Upper lobe of right lung (tissue), 1 donor: ENCODE measurements around the gene NOL9. TPM values are rescaled to one million over a fixed set of nuclear protein-coding genes. Genes with fewer than 3 reads are reported as not detected.

Experiments
- ATAC-seq: fragments of 200-7000 bp; cut with Tn5 transposase; one replicate; pipeline ENCODE4 v1.9.1; 2020; ENCODE audit warnings: mild to moderate bottlenecking, moderate library complexity
- DNase-seq: peaks from one replicate; pipeline ENCODE4 v3.0.0-alpha.2; 2020
- H3K27ac ChIP-seq: fragments of 200-600 bp; one replicate; pipeline ENCODE4 v1.8.0; 2022
- H3K27me3 ChIP-seq: fragments of 200-600 bp; one replicate; pipeline ENCODE4 v1.8.0; 2022; ENCODE audit warnings: mild to moderate bottlenecking
- H3K36me3 ChIP-seq: fragments of 200-600 bp; one replicate; pipeline ENCODE4 v1.8.0; 2022
- H3K4me1 ChIP-seq: fragments of 200-600 bp; one replicate; pipeline ENCODE4 v1.8.0; 2022
- H3K4me3 ChIP-seq: fragments of 200-600 bp; one replicate; pipeline ENCODE4 v1.8.0; 2022; ENCODE audit warnings: mild to moderate bottlenecking
- H3K9me3 ChIP-seq: fragments of 200-600 bp; one replicate; pipeline ENCODE4 v1.8.0; 2022
- CTCF ChIP-seq: fragments of 200-600 bp; IDR thresholded peaks from one replicate; pipeline ENCODE4 v1.8.0; 2022; ENCODE audit warnings: antibody characterized with exemption
- intact Hi-C: fragments of 100-400 bp; cut with DNase I; formaldehyde crosslinking; loops from one replicate; pipeline ENCODE4 v1.11.0; 2022
- total RNA-seq: library from RNA; stranded (reverse); fragmentation: NEBNext Ultra II Directional; extraction: Animal tissue kit (Norgen Biotek cat#: 25700); gene quantifications from one replicate; pipeline ENCODE4 v1.2.1, GENCODE V29; 2021
- donor health status: DM: no; HTN: yes; CAD: no; lungs with severe emphysema.

Gene NOL9
- total RNA-seq, 1 donor from 2014 or later: 23.6 TPM

GRCh38 chr1:6502000-6502891, 52.1 kb downstream of the NOL9 start:
- no peak for DNase-seq
- H3K9me3 ChIP-seq: no peaks in the 10 kb centered on the region
- no peak for TF ChIP-seq CTCF
- peaks cover 24% of the 10 kb centered on the region for H3K4me1 ChIP-seq
- intact Hi-C loops: no loop called here
- no peaks in the 10 kb centered on the region for H3K27me3 ChIP-seq
- no peak overlapping the region for H3K4me3 ChIP-seq
- peak; percentile 56 for ATAC-seq
- H3K36me3 ChIP-seq: no peaks in the 10 kb centered on the region
- peak overlapping the region; percentile 36 for H3K27ac ChIP-seq

GRCh38 chr1:6501279-6501813, 53.0 kb downstream of the NOL9 start:
- DNase-seq: no peak
- no peaks in the 10 kb centered on the region for H3K36me3 ChIP-seq
- no peak for TF ChIP-seq CTCF
- no peak overlapping the region for H3K4me3 ChIP-seq
- no peak overlapping the region for H3K27ac ChIP-seq
- ATAC-seq: no peak
- intact Hi-C loops: no loop called here
- H3K27me3 ChIP-seq: no peaks in the 10 kb centered on the region
- H3K4me1 ChIP-seq: peaks cover 31% of the 10 kb centered on the region
- no peaks in the 10 kb centered on the region for H3K9me3 ChIP-seq

GRCh38 chr1:6500544-6501278, 53.6 kb downstream of the NOL9 start:
- no peaks in the 10 kb centered on the region for H3K9me3 ChIP-seq
- no peak overlapping the region for H3K27ac ChIP-seq
- ATAC-seq (no peak), DNase-seq (no peak)
- no peaks in the 10 kb centered on the region for H3K36me3 ChIP-seq
- H3K4me1 ChIP-seq: peaks cover 33% of the 10 kb centered on the region
- no peak for TF ChIP-seq CTCF
- H3K27me3 ChIP-seq: no peaks in the 10 kb centered on the region
- intact Hi-C loops: no loop called here
- no peak overlapping the region for H3K4me3 ChIP-seq

- intact Hi-C loops: no loop called here
- ATAC-seq: no peak
- DNase-seq: no peak
- Histone ChIP-seq H3K27ac (no peak overlapping the region), H3K36me3 (no peaks in the 10 kb centered on the region), H3K4me1 (peaks cover 33% of the 10 kb centered on the region), H3K9me3 (no peaks in the 10 kb centered on the region), H3K4me3 (no peak overlapping the region), H3K27me3 (no peaks in the 10 kb centered on the region)
- TF ChIP-seq CTCF: no peak
Observed at GRCh38 chr1:6499296-6499695, 55.0 kb downstream of the NOL9 start.

- no peak for DNase-seq
- ATAC-seq: no peak
- H3K27ac ChIP-seq: no peak overlapping the region
- H3K27me3 ChIP-seq: no peaks in the 10 kb centered on the region
- no peaks in the 10 kb centered on the region for H3K9me3 ChIP-seq
- peaks cover 33% of the 10 kb centered on the region for H3K4me1 ChIP-seq
- H3K4me3 ChIP-seq: no peak overlapping the region
- TF ChIP-seq CTCF: no peak
- intact Hi-C loops: no loop called here
- H3K36me3 ChIP-seq: no peaks in the 10 kb centered on the region
Observed at GRCh38 chr1:6498576-6499111, 55.7 kb downstream of the NOL9 start.
